GM19395 (cell line): ENCODE results near the gene NOP14.
"Not testable (repeated sequence)": the region's sequence is repeated elsewhere in the genome, so short reads cannot be mapped to it uniquely, and the experiment has no call there.

Source experiments
- ATAC-seq: cut with Tn5 transposase; IDR thresholded peaks from one replicate; pipeline ENCODE4 v1.9.1; 2021; ENCODE audit warnings: mild to moderate bottlenecking, moderate library complexity; ENCODE audit not compliant: unreplicated experiment

The NOP14 gene

DNA sequence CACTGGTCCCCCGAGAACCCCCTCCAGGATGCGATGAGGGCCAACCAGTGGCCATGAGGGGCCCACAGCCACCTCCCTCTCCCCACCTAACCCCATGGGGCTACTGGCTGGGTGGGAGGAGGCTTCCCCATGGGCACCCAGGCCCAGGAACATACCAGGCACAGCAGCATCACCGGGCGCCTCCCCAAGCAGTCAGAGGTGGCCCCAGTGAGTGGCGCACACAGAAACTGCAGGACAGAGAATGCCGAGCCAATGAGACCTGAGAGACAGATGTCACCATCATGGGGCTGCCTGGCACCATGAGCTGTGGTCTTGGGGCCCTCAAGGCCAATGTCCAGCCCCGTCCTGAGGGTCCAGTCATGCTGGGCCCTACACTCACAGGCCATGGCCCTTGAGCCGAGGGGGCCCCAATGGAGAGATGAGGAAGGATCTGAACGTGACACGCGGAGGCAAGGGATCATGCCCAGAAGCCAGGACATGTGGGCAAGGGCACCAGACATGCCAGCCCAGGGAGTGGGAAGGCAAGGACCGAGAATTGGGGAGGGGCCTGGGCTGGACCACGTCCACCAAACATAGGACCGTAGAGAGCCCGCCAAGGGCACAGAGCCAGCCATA is 30.1 kb downstream of the NOP14 start:
- ATAC-seq = no peak

- ATAC-seq = no peak
Observed at GRCh38 chr4:2932321-2932950, 30.8 kb downstream of the NOP14 start.

- peak; percentile 44 for ATAC-seq
Observed at GRCh38 chr4:2931512-2932301, 31.5 kb downstream of the NOP14 start.

DNA sequence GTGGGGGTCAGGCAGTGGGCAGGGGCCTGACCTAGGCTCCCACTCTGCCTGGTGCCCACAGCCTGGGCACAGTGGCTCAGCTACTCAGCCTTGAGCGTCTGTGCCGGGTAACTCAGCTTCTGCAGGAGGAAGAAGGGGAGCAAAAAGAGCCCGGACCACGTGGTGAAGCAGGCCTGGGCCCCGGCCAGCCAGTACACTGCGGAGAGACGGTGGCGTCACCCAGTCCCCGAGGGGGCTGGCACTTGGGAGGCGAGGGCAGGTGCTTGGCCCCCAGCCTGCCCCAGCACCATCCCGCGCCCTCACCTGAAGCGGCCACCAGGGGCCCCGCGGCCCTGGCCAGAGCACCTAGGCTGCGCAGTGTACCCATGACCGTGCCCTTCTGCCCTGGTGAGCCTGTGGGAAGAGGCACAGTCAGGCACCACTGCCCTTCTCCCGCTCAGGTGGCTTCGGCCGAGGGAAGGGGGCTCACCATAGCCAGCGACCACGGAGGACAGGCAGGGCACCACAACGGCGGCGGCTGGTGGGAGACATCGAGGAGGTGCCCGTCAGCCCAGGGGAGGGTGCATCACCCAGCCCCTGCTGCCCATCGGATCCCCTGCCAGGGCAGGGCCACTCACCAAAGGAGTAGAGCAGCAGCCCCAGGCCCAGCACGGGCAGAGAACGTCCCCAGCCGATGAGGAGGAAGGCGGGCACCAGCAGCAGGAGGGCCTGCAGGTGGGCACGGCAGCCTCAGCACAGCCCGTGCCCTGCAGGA is 32.3 kb downstream of the NOP14 start:
- ATAC-seq = no peak

DNA sequence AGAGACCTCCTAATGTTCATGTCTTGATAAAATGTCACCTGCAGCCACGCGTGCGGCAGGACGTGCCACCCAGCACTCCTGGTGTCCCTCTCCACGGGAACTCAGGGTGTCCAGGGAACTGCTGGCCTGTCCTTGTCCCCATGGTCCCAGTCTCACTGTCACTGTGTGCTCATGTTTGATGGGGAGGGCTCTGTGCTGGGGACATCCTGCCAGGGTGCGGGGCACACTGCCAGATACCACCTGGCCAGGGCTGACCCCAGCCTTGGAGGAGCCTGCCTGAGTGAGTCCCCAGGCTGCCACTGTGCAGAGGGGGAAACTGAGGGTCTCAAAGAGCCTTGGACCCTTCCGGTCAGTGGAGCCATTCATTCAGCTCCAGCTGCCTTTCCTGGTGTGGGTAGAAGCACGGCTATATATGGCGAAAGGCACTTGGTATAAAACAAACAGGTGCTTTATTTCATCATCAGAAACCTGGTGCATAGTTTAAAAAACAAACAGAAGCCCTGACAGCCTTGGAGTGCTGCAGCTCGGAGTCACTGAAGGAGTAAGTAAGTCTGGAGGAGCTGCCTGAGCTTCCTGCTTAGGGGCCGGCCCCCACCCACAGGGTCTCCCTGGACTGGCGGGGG is 33.0 kb downstream of the NOP14 start:
- no peak for ATAC-seq

DNA sequence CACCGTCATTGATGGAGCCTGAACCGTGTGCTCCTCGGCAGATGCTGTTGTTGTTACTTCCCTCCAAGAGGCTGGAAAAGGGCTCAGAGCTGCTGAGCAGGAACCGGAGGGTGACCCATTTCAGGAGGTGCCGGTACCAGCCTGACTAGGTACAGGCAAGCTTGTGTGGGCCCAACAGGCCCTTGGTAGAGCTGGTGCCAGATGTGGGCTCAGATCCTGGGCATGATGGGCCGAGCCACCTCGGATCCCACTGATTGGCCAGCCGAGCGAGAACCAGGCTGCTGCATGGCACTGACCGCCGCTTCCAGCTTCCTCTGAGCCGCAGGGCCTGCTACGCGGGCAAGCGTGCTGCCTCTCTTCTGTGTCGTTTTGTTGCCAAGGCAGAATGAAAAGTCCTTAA is 33.7 kb downstream of the NOP14 start:
- no peak for ATAC-seq

DNA sequence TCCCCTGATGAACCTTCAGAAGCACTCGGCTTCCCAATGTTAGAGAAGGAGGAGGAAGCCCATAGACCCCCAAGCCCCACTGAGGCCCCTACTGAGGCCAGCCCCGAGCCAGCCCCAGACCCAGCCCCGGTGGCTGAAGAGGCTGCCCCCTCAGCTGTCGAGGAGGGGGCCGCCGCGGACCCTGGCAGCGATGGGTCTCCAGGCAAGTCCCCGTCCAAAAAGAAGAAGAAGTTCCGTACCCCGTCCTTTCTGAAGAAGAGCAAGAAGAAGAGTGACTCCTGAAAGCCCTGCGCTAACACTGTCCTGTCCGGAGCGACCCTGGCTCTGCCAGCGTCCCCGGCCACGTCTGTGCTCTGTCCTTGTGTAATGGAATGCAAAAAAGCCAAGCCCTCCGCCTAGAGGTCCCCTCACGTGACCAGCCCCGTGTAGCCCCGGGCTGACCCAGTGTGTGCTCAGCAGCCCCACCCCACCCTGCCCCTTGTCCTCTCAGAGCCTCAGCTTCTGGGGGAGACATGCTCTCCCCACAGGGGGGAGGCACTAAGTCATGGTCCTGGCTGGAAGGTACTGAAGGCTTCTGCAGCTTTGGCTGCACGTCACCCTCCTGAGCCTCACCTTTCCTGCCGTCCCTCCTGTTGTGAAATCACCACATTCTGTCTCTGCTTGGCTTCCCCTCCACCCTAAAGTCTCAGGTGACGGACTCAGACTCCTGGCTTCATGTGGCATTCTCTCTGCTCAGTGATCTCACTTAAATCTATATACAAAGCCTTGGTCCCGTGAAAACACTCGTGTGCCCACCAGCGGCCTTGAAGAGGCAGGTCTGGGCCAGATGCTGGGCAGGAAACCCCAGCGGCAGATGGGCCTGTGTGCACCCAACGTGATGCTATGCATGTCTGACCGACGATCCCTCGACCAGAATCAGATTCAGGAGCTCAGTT is 34.7 kb downstream of the NOP14 start:
- no peak for ATAC-seq

- ATAC-seq = no peak
Observed at GRCh38 chr4:2927696-2928075, 35.5 kb downstream of the NOP14 start.

DNA sequence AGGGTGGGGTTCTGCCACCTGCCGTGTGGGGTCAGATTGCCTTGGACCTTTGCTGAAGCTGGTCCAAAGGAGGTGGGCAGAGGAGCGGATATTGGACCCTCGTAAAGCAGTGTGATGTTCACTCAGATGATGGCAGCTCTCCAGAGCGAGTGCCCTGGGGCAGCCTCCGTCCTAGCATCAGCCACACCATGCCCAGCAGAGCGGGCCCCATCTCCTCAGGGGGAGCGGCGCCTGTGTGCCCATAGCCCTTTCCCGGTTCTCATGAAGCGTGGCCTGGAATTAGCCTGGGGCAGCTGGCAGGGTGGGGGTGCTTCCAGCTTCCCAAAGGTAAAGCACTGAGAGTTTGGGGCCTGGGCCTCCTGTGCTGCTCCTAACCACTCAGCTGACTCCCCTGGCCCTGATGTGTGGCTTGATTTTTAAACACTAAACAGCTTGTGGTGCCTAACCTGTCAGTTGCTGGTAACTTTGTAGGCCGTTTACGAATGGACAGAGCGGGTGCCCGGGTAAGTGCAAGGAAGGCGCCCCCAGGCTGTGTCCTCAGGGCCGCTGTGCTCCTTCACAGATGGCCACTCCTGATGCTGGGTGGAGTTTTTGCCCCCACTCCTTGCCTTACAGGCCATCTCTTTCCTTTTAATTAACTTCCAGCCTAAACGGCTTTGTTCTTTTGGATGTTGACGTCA is 36.0 kb downstream of the NOP14 start:
- no peak for ATAC-seq

- ATAC-seq = no peak
Observed at GRCh38 chr4:2925931-2926860, 37.0 kb downstream of the NOP14 start.

GRCh38 chr4:2925496-2925895 is 37.7 kb downstream of the NOP14 start:
- ATAC-seq = no peak

DNA sequence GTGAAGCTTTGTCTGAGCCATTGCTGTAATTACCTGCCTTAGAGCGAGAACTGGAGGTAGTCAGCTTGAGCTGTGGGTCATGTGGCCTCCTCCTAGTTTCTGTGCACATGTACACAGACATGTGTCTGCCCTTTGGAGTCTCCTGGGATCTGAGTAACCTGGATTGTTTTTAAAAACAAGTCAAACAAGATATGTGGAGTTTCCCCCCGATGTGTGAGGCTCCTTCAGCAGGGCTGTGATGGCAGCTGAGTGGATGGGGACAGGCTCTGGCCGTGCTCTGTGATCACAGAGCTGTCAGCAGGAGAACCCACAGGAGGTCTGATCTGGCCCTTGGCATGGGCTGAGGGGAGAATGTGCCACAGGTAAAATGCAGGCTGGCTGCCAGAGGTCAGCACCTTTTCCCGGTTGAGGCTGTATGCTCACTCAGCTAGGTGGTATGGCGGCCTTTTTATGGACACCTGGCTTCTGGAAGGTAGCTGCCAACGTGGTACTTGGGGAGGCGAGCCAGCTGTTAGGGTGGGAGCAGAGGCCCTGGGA is 38.4 kb downstream of the NOP14 start:
- no peak for ATAC-seq

- ATAC-seq = no peak
Observed at GRCh38 chr4:2924286-2924685, 38.9 kb downstream of the NOP14 start.

DNA sequence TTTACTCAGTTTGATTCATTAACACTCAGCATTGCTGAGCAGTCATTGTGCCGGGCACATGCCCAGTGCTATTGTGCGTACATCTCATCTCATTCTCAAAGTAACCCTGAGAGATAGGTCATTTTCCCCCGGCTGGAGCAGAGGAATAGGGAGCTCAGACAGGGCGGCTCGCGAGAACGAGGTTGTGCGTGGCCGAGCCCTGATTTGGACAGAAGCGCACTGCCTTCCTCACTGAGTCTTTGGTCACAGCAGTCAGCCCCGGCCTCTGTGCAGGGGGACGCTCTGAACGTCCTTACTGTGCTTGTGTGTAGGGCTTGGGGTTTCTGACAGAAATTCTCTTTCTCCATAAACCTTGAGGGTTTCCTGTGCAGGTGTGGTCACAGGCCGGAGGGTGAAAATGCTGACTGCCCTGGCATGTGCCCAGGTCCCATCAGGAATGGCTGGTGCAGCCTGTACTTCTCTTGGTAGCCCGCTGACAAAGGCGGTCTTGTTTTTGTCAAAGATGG is 39.5 kb downstream of the NOP14 start:
- no peak for ATAC-seq

DNA sequence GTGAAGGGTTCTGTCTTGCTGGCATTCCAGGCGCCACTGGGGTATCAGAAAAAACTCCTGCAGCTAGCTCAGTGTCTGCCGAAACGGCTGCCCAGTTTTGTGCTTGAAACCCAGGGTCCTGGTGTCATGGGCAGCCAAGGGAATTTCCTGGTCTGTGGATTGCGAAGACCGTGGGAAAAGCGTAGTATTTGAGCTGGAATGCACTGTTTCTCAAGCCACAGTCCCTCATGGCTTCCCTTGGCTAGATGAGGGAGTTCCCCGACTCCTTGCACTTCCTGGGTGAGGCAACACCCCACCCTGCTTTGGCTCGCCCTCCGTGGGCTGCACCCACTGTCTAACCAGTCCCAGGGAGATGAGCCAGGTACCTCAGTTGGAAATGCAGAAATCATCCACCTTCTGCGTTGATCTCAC is 40.1 kb downstream of the NOP14 start:
- ATAC-seq = no peak

- not testable (repeated sequence) for ATAC-seq
Observed at GRCh38 chr4:2922453-2923101, 40.6 kb downstream of the NOP14 start.

DNA sequence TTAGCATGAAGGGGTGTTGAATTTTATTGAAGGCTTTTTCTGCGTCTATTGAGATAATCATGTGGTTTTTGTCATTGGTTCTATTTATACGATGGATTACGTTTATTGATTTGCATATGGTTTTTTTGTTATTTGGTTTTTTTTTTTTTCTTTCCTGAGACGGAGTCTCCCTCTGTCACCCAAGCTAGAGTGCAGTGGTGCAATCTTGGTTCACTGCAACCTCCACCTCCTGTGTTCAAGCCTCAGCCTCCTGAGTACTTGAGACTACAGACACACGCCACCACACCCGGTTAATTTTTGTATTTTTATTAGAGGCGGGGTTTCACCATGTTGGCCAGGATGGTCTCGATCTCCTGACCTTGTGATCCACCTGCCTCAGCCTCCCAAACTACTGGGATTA is 44.5 kb downstream of the NOP14 start:
- ATAC-seq = not testable (repeated sequence)
